Osteocyte (in vitro differentiated cells): Measurements from ENCODE around the gene RHBDD2. TPM values are rescaled to one million over a fixed set of nuclear protein-coding genes. Genes with fewer than 3 reads are reported as not detected.
A peak's percentile ranks its signal among the peaks of the same experiment; 100 is the strongest.
"Not testable (repeated sequence)": the region's sequence is repeated elsewhere in the genome, so short reads cannot be mapped to it uniquely, and the experiment has no call there.

ENCODE experiments used
- DNase-seq: peaks from one replicate; pipeline ENCODE4 v3.0.0; 2021; ENCODE audit warnings: mixed read lengths; ENCODE audit not compliant: unreplicated experiment; ENCODE audit errors: extremely low spot score
- H3K27ac Mint-ChIP-seq: one replicate; pipeline ENCODE4 v1.8.0; 2021; ENCODE audit warnings: mild to moderate bottlenecking, mixed read lengths; ENCODE audit not compliant: unreplicated experiment
- H3K27me3 Mint-ChIP-seq: one replicate; pipeline ENCODE4 v1.8.0; 2021; ENCODE audit warnings: mixed read lengths; ENCODE audit not compliant: unreplicated experiment
- H3K36me3 Mint-ChIP-seq: one replicate; pipeline ENCODE4 v1.8.0; 2021; ENCODE audit warnings: mixed read lengths; ENCODE audit not compliant: unreplicated experiment
- H3K4me1 Mint-ChIP-seq: one replicate; pipeline ENCODE4 v1.8.0; 2021; ENCODE audit warnings: mixed read lengths; ENCODE audit not compliant: unreplicated experiment
- H3K4me3 Mint-ChIP-seq: one replicate; pipeline ENCODE4 v1.8.0; 2021; ENCODE audit warnings: mild to moderate bottlenecking, moderate library complexity, mixed read lengths; ENCODE audit not compliant: unreplicated experiment
- H3K9me3 Mint-ChIP-seq: one replicate; pipeline ENCODE4 v1.8.0; 2021; ENCODE audit warnings: mixed read lengths; ENCODE audit not compliant: unreplicated experiment
- CTCF ChIP-seq: fragments of 200-600 bp; sonication (generic); IDR thresholded peaks from 2 replicates; pipeline ENCODE4 v1.5.0; 2021; ENCODE audit warnings: antibody characterized with exemption, mild to moderate bottlenecking, moderate library complexity
- long read RNA-seq: library from polyadenylated mRNA; unstranded; transcript quantifications from one replicate; pipeline ENCODE4 v2.0.0, GENCODE V29; 2021
- total RNA-seq: library from RNA; stranded (reverse); gene quantifications from 2 replicates; pipeline ENCODE4 v1.2.1, GENCODE V29; 2021

RHBDD2 gene
- 44.8 and 50.7 TPM in 2 replicates for total RNA-seq
- long read RNA-seq, transcript RHBDD2-201 (4 exons, 1,802 nt): major isoform, 14 of 28 reads
- long read RNA-seq, transcript RHBDD2-202 (5 exons, 1,878 nt): minor isoform, 11 of 28 reads
- long read RNA-seq, partial matches to known transcripts: 0 of 28 reads
- long read RNA-seq, other reads (novel, unspliced or antisense): 1 of 28 reads

GRCh38 chr7:75878769-75879611 lies at the start of gene RHBDD2:
Gene RHBDD2 (plus strand): TSS chr7:75879034. CDS start chr7:75879083, 49 bp downstream.
- H3K36me3 Mint-ChIP-seq: peaks cover 15% of the 10 kb centered on the region

GRCh38 chr7:75829656-75830055 lies 49.2 kb upstream of the RHBDD2 start:
- not testable (repeated sequence) for H3K36me3 Mint-ChIP-seq, DNase-seq, H3K27ac Mint-ChIP-seq, H3K9me3 Mint-ChIP-seq, H3K4me3 Mint-ChIP-seq, H3K4me1 Mint-ChIP-seq
- peaks cover 24% of the 10 kb centered on the region for H3K27me3 Mint-ChIP-seq

More at GRCh38 chr7:75878769-75879611, at the start of gene RHBDD2:
- no peaks in the 10 kb centered on the region for H3K27me3 Mint-ChIP-seq
- H3K9me3 Mint-ChIP-seq: no peaks in the 10 kb centered on the region
- H3K4me3 Mint-ChIP-seq: peak within 1 kb of the TSS; percentile 90
- peaks cover 18% of the 10 kb centered on the region for H3K4me1 Mint-ChIP-seq
- H3K27ac Mint-ChIP-seq: peak within 1 kb of the TSS; percentile 84
- DNase-seq: peak; percentile 97
- TF ChIP-seq CTCF: peak; percentile 35

- Mint-ChIP-seq H3K4me3 (no peak overlapping the region), H3K4me1 (no peaks in the 10 kb centered on the region), H3K9me3 (no peaks in the 10 kb centered on the region), H3K27ac (no peak overlapping the region), H3K27me3 (peaks cover 24% of the 10 kb centered on the region), H3K36me3 (no peaks in the 10 kb centered on the region)
- TF ChIP-seq CTCF: no peak
- DNase-seq: no peak
Observed at GRCh38 chr7:75830978-75831377, 47.9 kb upstream of the RHBDD2 start.

GRCh38 chr7:75833662-75834061 lies 45.2 kb upstream of the RHBDD2 start:
- H3K9me3 Mint-ChIP-seq: not testable (repeated sequence)

GRCh38 chr7:75835688-75836285 lies 43.0 kb upstream of the RHBDD2 start:
- Mint-ChIP-seq H3K36me3 (no peaks in the 10 kb centered on the region), H3K9me3 (no peaks in the 10 kb centered on the region), H3K4me1 (no peaks in the 10 kb centered on the region), H3K27me3 (peaks cover 28% of the 10 kb centered on the region), H3K27ac (no peak overlapping the region), H3K4me3 (no peak overlapping the region)
- no peak for TF ChIP-seq CTCF
- DNase-seq: no peak

More at GRCh38 chr7:75833662-75834061, 45.2 kb upstream of the RHBDD2 start:
- DNase-seq, H3K27ac Mint-ChIP-seq, H3K4me1 Mint-ChIP-seq, H3K4me3 Mint-ChIP-seq, H3K36me3 Mint-ChIP-seq: not testable (repeated sequence)
- peaks cover 28% of the 10 kb centered on the region for H3K27me3 Mint-ChIP-seq

- no peaks in the 10 kb centered on the region for H3K9me3 Mint-ChIP-seq
- peaks cover 28% of the 10 kb centered on the region for H3K27me3 Mint-ChIP-seq
- no peaks in the 10 kb centered on the region for H3K4me1 Mint-ChIP-seq
- no peak overlapping the region for H3K4me3 Mint-ChIP-seq
- H3K27ac Mint-ChIP-seq: no peak overlapping the region
- no peak for DNase-seq
- no peak for TF ChIP-seq CTCF
- H3K36me3 Mint-ChIP-seq: no peaks in the 10 kb centered on the region
Observed at GRCh38 chr7:75836798-75837197, 42.0 kb upstream of the RHBDD2 start.

- H3K4me3 Mint-ChIP-seq, DNase-seq, H3K9me3 Mint-ChIP-seq, H3K27ac Mint-ChIP-seq, H3K36me3 Mint-ChIP-seq: not testable (repeated sequence)
- peaks cover 13% of the 10 kb centered on the region for H3K27me3 Mint-ChIP-seq
- H3K4me1 Mint-ChIP-seq: peaks cover 11% of the 10 kb centered on the region
Observed at GRCh38 chr7:75838281-75838930, 40.4 kb upstream of the RHBDD2 start.
